Measurements from ENCODE around the gene RRAD.

RRAD gene

GRCh38 chr16:66919569-66920298 is 5.6 kb downstream of the RRAD start:
- no peak for DNase-seq (ENCODE audit: low read depth)
- no peak overlapping the region for H3K4me3 ChIP-seq (ENCODE audit: low read depth, low read length)
- no peak for TF ChIP-seq CTCF (IDR thresholded peaks at IDR 0.05; ENCODE audit: low read depth, low read length, missing control alignments)

GRCh38 chr16:66918803-66919568 is 6.3 kb downstream of the RRAD start, which contains the start of gene CDH16:
TSS of gene CDH16 (minus strand) at chr16:66918885. CDS start at chr16:66918065, 820 bp downstream.
- DNase-seq (ENCODE audit: low read depth): no peak
- no peak for TF ChIP-seq CTCF (IDR thresholded peaks at IDR 0.05; ENCODE audit: low read depth, low read length, missing control alignments)
- H3K4me3 ChIP-seq (ENCODE audit: low read depth, low read length): no peak within 1 kb of the TSS

GRCh38 chr16:66918355-66918754 is 7.0 kb downstream of the RRAD start:
- no peak for TF ChIP-seq CTCF (IDR thresholded peaks at IDR 0.05; ENCODE audit: low read depth, low read length, missing control alignments)
- DNase-seq (ENCODE audit: low read depth): no peak
- no peak overlapping the region for H3K4me3 ChIP-seq (ENCODE audit: low read depth, low read length)

GRCh38 chr16:66917741-66918140 is 7.6 kb downstream of the RRAD start:
- DNase-seq (ENCODE audit: low read depth): no peak
- H3K4me3 ChIP-seq (ENCODE audit: low read depth, low read length): no peak overlapping the region
- TF ChIP-seq CTCF (IDR thresholded peaks at IDR 0.05; ENCODE audit: low read depth, low read length, missing control alignments): no peak

GRCh38 chr16:66916518-66916917 is 8.8 kb downstream of the RRAD start:
- no peak overlapping the region for H3K4me3 ChIP-seq (ENCODE audit: low read depth, low read length)
- TF ChIP-seq CTCF (IDR thresholded peaks at IDR 0.05; ENCODE audit: low read depth, low read length, missing control alignments): no peak
- no peak for DNase-seq (ENCODE audit: low read depth)

- H3K4me3 ChIP-seq (ENCODE audit: low read depth, low read length): no peak overlapping the region
- TF ChIP-seq CTCF (IDR thresholded peaks at IDR 0.05; ENCODE audit: low read depth, low read length, missing control alignments): no peak
- no peak for DNase-seq (ENCODE audit: low read depth)
These were observed 10.3 kb downstream of the RRAD start for GRCh38 chr16:66915041-66915440.

Data from GM12864 (cell line).